Measurements from ENCODE around the gene PCSK4. TPM values are rescaled to one million over a fixed set of nuclear protein-coding genes. Genes with fewer than 3 reads are reported as not detected.

PCSK4 gene
- total and polyA plus RNA-seq, 9 of the 15 experiments (the other 6 are each of a cell fraction or from before 2014, with no cell fraction given) = 0.01 to 9.1 (median 2.1) TPM; not detected in 1

- TF ChIP-seq, protein P1, sequence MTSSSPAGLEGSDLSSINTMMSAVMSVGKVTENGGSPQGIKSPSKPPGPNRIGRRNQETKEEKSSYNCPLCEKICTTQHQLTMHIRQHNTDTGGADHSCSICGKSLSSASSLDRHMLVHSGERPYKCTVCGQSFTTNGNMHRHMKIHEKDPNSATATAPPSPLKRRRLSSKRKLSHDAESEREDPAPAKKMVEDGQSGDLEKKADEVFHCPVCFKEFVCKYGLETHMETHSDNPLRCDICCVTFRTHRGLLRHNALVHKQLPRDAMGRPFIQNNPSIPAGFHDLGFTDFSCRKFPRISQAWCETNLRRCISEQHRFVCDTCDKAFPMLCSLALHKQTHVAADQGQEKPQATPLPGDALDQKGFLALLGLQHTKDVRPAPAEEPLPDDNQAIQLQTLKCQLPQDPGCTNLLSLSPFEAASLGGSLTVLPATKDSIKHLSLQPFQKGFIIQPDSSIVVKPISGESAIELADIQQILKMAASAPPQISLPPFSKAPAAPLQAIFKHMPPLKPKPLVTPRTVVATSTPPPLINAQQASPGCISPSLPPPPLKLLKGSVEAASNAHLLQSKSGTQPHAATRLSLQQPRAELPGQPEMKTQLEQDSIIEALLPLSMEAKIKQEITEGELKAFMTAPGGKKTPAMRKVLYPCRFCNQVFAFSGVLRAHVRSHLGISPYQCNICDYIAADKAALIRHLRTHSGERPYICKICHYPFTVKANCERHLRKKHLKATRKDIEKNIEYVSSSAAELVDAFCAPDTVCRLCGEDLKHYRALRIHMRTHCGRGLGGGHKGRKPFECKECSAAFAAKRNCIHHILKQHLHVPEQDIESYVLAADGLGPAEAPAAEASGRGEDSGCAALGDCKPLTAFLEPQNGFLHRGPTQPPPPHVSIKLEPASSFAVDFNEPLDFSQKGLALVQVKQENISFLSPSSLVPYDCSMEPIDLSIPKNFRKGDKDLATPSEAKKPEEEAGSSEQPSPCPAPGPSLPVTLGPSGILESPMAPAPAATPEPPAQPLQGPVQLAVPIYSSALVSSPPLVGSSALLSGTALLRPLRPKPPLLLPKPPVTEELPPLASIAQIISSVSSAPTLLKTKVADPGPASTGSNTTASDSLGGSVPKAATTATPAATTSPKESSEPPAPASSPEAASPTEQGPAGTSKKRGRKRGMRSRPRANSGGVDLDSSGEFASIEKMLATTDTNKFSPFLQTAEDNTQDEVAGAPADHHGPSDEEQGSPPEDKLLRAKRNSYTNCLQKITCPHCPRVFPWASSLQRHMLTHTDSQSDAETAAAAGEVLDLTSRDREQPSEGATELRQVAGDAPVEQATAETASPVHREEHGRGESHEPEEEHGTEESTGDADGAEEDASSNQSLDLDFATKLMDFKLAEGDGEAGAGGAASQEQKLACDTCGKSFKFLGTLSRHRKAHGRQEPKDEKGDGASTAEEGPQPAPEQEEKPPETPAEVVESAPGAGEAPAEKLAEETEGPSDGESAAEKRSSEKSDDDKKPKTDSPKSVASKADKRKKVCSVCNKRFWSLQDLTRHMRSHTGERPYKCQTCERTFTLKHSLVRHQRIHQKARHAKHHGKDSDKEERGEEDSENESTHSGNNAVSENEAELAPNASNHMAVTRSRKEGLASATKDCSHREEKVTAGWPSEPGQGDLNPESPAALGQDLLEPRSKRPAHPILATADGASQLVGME (CRISPR knock-in tag; IDR thresholded peaks at IDR 0.05) = no peak
- TF ChIP-seq ZSCAN32 (CRISPR knock-in tag; IDR thresholded peaks at IDR 0.05) = no peak
- TF ChIP-seq MCM2 (IDR thresholded peaks at IDR 0.05; ENCODE audit: low read depth) = no peak
- TF ChIP-seq CC2D1A (IDR thresholded peaks at IDR 0.05) = no peak
- TF ChIP-seq RAD21 (CRISPR knock-in tag; conservative IDR thresholded peaks at IDR 0.05 in 1 of 2, IDR thresholded peaks at IDR 0.05 in 1 of 2) = no peak
- TF ChIP-seq ZC3H4 (CRISPR knock-in tag; IDR thresholded peaks at IDR 0.05; ENCODE audit: borderline replicate concordance) = no peak
- TF ChIP-seq GATA2 (CRISPR knock-in tag; IDR thresholded peaks at IDR 0.05) = no peak
- TF ChIP-seq BRF1 (IDR thresholded peaks at IDR 0.05; ENCODE audit: borderline replicate concordance, extremely low read depth, insufficient read length) = no peak
- TF ChIP-seq PPARD (CRISPR knock-in tag; IDR thresholded peaks at IDR 0.05) = no peak
- TF ChIP-seq ZFPM2 (CRISPR knock-in tag; IDR thresholded peaks at IDR 0.05) = no peak
- no peak for TF ChIP-seq COPS2 (conservative IDR thresholded peaks at IDR 0.05)
- TF ChIP-seq SMAD2 (IDR thresholded peaks at IDR 0.05; ENCODE audit: low read depth, low read length) = no peak
- no peak for TF ChIP-seq POLR2H (tag; IDR thresholded peaks at IDR 0.05; ENCODE audit: low read depth)
- TF ChIP-seq, protein P2, sequence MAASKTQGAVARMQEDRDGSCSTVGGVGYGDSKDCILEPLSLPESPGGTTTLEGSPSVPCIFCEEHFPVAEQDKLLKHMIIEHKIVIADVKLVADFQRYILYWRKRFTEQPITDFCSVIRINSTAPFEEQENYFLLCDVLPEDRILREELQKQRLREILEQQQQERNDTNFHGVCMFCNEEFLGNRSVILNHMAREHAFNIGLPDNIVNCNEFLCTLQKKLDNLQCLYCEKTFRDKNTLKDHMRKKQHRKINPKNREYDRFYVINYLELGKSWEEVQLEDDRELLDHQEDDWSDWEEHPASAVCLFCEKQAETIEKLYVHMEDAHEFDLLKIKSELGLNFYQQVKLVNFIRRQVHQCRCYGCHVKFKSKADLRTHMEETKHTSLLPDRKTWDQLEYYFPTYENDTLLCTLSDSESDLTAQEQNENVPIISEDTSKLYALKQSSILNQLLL (CRISPR knock-in tag; IDR thresholded peaks at IDR 0.05; ENCODE audit: borderline replicate concordance) = no peak
- TF ChIP-seq TAF7 (tag; IDR thresholded peaks at IDR 0.05) = no peak
- TF ChIP-seq, protein P3, sequence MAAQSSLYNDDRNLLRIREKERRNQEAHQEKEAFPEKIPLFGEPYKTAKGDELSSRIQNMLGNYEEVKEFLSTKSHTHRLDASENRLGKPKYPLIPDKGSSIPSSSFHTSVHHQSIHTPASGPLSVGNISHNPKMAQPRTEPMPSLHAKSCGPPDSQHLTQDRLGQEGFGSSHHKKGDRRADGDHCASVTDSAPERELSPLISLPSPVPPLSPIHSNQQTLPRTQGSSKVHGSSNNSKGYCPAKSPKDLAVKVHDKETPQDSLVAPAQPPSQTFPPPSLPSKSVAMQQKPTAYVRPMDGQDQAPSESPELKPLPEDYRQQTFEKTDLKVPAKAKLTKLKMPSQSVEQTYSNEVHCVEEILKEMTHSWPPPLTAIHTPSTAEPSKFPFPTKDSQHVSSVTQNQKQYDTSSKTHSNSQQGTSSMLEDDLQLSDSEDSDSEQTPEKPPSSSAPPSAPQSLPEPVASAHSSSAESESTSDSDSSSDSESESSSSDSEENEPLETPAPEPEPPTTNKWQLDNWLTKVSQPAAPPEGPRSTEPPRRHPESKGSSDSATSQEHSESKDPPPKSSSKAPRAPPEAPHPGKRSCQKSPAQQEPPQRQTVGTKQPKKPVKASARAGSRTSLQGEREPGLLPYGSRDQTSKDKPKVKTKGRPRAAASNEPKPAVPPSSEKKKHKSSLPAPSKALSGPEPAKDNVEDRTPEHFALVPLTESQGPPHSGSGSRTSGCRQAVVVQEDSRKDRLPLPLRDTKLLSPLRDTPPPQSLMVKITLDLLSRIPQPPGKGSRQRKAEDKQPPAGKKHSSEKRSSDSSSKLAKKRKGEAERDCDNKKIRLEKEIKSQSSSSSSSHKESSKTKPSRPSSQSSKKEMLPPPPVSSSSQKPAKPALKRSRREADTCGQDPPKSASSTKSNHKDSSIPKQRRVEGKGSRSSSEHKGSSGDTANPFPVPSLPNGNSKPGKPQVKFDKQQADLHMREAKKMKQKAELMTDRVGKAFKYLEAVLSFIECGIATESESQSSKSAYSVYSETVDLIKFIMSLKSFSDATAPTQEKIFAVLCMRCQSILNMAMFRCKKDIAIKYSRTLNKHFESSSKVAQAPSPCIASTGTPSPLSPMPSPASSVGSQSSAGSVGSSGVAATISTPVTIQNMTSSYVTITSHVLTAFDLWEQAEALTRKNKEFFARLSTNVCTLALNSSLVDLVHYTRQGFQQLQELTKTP (IDR thresholded peaks at IDR 0.05; ENCODE audit: low read depth in 1 of 2, partially characterized antibody in 2 of 2) = peak in 1 of 2 experiments; percentile 64
These were observed 43.3 kb downstream of the PCSK4 start (continued) for GRCh38 chr19:1446713-1447481.
